ENCODE measurements around the gene PRPF6.

Gene PRPF6

GRCh38 chr20:64021124-64021975 is 40.4 kb downstream of the PRPF6 start:
- DNase-seq, result no peak

- DNase-seq, result no peak
Observed at GRCh38 chr20:64022671-64023360, 41.9 kb downstream of the PRPF6 start.

GRCh38 chr20:64023361-64024140 is 42.6 kb downstream of the PRPF6 start:
- no peak for DNase-seq

GRCh38 chr20:64024141-64024990 is 43.4 kb downstream of the PRPF6 start:
- DNase-seq, result no peak

GRCh38 chr20:64025101-64025825 is 44.3 kb downstream of the PRPF6 start:
- no peak for DNase-seq

GRCh38 chr20:64025826-64026412 is 45.0 kb downstream of the PRPF6 start:
- no peak for DNase-seq

GRCh38 chr20:64027981-64028685 is 47.2 kb downstream of the PRPF6 start:
- no peak for DNase-seq

GRCh38 chr20:64029293-64030117 is 48.6 kb downstream of the PRPF6 start:
- no peak for DNase-seq

- DNase-seq, result no peak
Observed at GRCh38 chr20:64030371-64031134, 49.6 kb downstream of the PRPF6 start.

- no peak for DNase-seq
Observed at GRCh38 chr20:64031822-64032314, 50.9 kb downstream of the PRPF6 start.

- DNase-seq, result no peak
Observed at GRCh38 chr20:64032706-64033624, 52.0 kb downstream of the PRPF6 start.

- DNase-seq, result no peak
Observed at GRCh38 chr20:64033981-64034493, 53.1 kb downstream of the PRPF6 start.

- DNase-seq, result no peak
Observed at GRCh38 chr20:64035066-64035932, 54.4 kb downstream of the PRPF6 start.

GRCh38 chr20:64035933-64036345 is 55.0 kb downstream of the PRPF6 start, which contains the start of gene C20orf204:
Gene C20orf204 (plus strand): TSS chr20:64036182. CDS start chr20:64036324, 142 bp downstream.
- DNase-seq, result no peak

- no peak for DNase-seq
Observed at GRCh38 chr20:64036346-64037198, 55.6 kb downstream of the PRPF6 start.
